ENCODE results near the gene SPSB3.
A peak's percentile ranks its signal among the peaks of the same experiment; 100 is the strongest.

Gene SPSB3

DNA sequence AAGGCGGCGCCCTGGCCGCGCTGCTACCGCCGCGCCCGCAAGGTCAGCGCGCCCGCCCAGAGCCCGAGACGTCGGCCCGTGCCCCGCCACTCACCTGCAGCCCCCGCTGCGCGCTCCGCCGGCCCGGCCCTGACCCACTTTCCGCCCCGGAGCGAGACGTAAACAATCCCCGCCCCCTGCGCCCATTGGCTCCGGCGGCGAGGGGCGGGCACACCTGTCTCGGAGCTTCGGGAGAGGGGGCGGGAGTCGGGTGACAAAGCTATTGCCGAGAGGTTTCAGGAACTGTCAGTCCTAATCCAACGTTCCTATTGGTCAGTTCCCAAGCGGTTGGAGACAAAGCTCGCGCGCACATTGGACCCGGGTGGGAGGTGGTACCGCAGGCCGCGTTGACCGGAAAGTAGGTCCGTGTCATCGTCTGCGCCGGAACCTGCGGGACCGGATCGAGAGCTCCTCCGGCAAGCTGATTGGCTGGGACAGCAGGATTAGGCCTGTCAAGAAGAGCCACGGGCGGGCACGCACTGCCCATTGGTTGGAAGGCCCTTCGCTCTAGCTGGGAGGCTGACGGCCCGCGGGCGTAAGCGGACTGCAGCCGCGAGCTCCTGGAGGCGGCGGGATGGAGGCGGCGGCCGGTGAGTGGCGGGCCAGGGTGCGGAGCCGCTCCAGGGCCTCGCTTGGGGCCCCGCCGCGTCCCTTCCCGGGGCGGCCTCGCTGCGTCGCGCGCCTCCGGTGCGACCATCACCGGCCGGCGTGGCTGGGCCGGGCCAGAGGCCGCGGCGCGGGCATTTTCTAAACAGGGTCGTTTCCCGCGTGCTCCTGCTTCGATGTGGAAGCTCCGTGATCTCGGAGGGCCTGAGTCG, at the start of gene SPSB3, which contains the start of gene NUBP2:
SPSB3 (minus strand) TSS at position 164 of the 857 bp plus-strand sequence. CDS start 1,088 bp downstream, outside the sequence.
NUBP2 (plus strand) TSS at position 553 of the 857 bp plus-strand sequence; CDS start at position 614, 61 bp downstream.
- peak; percentile 100 for DNase-seq

DNA sequence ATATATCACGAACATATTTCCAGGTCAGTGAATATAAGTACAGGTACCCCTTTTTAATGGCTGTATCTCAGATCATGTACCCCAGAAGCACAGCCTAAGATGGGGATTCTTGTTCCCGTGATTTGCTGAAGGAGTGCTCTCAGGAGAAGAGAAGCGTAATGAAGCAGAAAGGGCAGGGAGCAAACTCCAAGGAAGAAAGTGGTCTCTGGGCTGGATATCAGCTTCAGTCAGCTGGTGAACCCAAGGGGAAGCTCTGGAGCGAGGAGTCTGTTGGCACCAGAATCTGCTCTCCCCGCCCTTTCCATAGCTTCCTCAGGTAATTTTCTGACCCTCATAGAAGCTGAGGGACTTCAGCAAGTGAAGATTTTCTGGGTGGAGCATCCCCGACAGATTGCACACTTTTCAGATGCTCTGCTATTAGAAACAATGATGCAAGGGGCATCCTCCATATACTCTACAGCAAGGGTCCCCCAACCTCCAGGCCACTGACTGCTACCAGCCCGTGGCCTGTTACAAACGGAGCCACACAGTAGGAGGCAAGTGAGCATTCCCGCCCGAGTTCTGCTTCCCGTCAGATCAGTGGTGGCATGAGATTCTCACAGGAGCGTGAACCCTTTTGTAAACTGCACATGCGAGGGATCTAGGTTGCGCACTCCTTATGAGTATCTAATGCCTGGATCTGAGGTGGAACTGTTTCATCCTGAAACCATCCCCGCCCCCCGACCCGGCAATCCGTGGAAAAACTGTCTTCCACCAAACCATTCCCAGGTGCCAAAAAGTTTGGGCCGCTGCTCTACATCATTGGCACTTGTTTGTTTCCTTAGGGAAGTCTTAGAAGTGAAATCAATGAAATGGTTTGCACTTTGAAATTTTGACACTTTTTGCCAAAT, 49.1 kb upstream of the SPSB3 start:
- no peak for DNase-seq

DNA sequence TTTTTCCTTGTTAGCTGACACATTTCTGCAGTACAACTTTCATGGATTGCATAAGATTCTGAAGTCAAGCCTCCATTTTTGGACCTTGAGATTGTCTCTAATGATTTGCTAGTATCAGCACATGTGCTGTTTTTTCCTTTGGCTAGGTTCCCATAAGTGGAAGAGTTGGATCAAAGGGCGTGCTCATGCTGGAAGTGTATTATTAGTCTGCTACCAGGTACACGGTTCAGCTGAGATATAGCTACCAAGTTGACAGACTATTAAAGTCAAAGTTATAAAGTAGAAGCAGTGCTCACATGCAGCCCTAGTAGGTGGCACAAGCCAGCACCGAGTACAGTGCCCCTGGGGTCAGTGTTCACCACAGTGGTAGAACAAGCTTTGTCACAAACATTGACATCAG, 47.8 kb upstream of the SPSB3 start:
- no peak for DNase-seq

DNA sequence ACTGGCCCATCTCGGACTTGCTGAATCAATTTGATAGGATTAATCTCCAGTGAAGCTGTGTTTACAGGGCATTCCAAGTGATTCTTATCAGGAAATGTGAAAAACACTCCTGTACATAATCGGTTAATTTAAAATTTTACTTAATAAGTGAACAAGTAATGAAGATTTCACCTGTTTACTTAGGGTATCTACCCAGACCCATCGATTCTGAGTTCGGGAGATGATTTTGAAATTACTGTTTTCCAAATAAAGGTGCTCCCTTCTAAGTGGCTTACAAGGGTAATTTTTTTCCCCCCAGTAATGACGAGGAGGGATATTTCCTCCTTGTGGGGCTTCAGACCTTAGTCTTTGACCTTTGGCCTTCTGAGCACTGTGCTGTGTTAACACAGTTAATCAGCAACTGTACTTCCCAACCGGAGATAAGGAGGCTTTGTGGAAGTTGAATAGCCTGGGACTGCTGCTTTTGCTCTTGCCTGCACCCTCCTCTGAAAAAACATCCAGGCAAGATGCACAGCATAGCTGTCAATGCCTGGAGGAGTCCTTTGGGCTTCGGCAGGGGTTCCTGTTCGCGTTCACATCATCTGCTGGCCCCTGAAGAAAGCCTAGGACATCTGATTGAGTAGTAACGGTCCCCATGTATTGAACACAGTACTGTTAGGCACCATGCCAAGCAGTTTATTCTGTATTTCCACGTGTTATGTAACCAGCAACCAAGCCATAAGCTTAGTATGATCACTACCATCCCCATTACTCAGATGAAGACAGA, 46.5 kb upstream of the SPSB3 start:
- no peak for DNase-seq

DNA sequence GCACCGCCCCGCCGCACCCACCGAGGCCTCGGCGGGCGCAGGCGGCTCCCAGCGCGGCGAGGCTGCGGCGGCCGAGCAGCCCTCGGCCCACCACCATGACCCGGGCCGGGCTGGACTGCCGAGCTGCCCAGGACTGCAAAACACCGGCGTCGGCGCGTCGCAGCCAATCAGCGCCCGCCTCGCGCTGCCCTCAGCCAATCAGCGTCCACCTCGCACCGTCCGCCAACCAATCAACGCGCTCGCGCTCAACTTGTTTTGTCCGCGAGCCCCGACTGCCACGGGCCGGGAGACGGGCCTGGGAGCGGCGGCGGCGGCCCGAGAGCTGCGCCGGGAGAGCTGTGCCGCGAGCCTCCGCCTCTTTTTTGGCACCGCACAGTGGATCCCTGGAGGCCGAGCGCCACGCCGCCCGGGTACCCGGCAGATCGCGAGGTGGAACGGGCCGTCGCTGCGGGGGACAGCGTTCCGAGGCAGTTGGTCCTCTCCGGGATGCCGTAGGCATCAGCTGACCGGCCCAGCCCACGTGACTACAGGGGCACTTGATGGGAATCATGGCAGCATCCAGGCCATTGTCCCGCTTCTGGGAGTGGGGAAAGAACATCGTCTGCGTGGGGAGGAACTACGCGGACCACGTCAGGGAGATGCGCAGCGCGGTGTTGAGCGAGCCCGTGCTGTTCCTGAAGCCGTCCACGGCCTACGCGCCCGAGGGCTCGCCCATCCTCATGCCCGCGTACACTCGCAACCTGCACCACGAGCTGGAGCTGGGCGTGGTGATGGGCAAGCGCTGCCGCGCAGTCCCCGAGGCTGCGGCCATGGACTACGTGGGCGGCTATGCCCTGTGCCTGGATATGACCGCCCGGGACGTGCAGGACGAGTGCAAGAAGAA, 44.6 kb upstream of the SPSB3 start, which contains the start of the genes FAHD1 and HAGH:
FAHD1 (plus strand) TSS at position 516 of the 883 bp plus-strand sequence; CDS start at position 549, 33 bp downstream.
HAGH (minus strand) TSS at position 135 of the 883 bp plus-strand sequence; CDS start at position 97, 38 bp downstream.
- DNase-seq = peak; percentile 92

DNA sequence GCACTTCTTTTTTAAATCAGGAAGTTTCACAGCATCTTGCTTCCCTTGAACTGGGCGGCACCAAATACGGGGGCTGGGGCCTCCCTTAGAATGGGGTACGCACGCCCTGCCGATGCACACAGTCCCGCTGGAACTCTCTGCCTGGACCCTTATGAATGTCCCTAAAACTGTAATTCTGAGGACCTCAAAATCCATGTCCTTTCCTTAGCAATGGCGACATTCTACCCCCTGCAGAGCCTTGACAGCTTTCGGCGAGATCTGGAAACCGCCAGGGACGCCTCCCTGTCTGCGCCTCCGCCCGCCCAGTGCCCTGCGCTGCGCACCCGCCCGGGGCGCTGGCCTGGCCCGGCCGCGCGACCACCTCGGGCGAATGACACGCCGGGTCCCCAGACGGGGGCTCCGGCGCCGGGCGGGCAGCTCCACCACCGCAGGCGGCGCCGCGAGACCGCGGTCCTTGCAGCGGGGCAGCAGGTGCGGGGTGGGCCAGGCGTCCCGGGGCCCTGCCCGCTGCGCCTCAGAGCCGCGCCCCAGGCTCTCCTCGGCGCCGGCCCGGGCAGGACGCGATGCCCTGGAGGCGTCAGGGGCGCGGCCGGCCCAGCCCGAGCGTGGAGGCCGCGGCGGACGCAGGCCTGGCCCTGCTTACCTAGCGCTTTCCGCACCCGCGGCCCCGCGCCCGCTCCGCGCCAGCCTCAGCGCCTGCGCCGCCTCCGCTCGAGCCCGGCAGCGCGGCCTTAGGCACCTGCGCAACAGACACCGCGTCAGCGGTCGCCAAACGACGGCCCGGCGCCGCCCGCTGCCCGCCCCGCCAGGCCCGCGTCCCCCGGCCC, 43.7 kb upstream of the SPSB3 start:
- peak; percentile 58 for DNase-seq

DNA sequence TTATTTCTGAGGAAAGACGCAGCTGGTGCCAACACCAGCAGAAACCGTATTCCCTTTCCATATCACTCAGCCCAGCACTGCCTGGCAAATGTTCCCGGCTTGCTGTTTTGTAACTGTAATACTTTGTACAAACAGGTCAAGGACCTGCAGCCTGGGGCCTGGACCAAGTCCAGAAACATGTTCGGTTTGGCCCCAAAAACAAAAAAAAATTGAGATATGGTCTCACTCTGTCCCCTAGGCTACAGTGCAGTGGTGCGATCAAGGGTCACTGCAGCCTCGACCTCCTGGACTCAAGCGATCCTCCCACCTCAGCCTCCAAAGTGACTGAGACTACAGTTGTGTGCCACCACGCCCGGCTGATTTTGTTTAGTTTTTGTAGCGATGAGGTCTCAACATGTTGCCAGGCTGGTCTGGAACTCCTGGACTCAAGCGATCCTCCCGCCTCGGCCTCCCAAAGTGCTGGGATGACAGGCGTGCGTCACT, 43.1 kb upstream of the SPSB3 start:
- no peak for DNase-seq

DNA sequence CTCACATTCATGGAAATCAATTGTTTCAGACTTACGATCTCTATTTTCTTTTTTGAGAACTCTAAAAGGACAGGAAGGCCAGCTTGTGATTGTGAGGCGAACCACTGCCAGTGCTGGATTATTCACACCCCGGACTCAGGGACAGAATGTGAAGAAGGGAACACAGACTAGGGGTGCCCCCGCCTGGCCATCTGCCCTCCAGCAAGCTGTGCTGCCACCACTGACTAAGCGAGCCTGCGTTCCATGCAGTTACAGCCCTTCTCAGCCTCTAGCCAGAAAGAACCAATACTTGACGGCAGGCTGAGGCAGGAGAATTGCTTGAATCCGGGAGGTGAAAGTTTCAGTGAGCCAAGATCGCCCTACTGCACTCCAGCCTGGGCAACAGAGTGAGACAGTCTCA, 41.5 kb upstream of the SPSB3 start:
- peak; percentile 14 for DNase-seq

DNA sequence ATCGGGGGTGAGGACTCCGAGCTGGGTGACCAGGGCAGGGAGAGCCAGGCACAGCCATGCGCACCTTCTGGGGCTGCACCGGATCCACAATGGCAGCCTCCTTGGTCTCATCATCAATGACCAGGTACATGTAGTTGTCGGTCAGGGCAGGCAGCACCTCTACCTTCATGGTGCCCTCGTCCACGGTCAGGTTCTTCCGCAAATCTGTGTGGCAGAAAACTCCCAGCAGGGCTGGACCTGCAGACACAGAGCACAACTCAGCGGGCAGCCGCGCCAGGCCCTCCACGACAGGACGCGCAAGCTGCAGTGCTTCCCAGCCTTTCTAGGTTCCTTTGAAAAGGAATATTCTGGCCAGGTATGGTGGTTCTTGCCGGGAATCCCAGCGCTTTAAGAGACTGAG, 40.4 kb upstream of the SPSB3 start:
- no peak for DNase-seq

DNA sequence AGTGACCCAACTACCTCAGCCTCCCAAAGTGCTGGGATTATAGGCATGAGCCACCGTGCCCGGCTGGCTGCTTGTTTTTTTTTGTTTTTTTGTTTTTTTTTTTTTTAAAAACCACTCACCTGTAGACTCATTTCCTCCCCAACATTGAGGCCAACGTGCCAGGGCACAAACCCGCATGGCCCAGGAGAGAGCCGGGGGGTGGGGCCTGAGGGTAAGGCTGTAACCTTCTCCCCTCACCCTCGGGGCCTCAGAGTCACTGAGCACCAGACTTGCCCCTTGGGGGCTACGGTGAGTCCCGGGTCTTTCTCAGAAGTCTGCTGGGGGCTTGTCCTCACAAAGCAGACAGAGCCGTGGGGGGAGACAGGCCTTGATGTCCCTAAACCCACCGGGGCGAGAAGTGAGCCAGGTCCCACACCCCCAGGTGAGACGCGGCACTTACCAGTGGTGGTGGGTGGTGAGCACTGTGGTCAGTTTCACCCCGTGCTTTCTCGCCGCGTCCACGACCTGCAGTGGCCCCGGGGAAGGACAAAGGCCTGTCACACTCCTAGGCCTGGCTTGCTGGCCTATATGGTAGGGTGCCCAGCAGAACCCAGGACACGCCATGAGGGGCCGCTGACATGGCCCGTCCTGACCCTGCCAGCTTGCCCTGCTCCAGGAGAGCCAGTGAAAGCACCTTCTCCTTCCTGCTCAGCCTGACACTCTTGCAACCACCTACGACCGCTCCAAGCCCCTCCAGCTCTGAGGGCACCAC, 39.7 kb upstream of the SPSB3 start:
- DNase-seq = no peak

DNA sequence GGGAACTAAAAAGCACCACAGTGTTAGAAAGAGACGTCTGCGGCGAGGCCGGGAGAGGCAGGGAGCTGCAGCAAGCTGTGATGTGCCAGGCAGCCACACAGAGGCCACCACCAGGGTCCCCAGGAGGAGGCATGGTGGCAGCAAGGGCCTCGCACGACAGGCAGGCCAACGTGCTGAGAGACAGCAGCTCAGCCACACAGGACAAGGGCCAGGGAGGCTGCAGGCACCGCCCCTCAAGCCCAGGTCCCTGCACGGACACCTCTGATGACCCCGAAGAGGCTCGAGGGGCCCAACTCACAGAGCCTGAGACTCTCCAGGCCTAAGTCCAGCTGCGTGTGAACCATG, 38.5 kb upstream of the SPSB3 start:
- DNase-seq = no peak

DNA sequence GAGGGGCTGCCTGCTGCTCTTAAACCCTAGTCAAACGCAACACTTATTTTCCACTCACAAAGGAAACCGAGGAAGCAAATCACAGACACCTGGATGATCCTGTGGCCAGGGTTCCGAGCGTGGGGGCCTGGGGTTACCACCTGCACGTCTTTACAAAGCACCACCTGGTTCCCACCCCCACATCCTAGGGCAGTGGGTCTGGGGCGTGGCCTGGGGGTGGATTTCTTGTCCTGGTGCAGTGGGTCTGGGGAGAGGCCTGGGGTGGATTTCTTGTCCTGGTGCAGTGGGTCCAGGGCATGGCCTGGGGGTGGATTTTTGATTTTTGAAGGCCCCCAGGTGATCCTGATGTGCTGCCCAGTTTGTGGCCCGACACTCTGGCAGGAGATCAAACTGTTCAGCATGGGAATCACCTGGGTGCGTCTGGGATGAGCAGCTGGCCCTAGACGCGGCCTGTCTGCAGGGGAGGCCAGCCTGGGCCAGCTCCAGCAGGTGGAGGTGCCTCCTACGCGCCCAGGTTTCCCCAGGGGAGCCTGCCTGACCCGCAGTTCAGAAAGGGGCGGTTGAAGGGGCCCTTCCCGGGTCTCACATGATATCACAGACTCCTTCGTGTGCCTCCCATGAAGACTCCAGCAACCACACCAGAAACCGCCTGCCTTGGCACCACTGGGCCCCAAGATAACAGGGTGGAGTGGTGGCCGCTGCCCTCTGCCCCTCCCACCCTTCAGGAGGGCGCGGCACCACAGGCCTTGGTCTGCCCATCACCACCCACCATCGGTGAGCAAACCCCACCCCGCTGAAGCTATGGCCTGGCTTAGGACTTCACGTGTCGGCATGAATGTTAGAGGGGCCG, 38.0 kb upstream of the SPSB3 start:
- DNase-seq = no peak

DNA sequence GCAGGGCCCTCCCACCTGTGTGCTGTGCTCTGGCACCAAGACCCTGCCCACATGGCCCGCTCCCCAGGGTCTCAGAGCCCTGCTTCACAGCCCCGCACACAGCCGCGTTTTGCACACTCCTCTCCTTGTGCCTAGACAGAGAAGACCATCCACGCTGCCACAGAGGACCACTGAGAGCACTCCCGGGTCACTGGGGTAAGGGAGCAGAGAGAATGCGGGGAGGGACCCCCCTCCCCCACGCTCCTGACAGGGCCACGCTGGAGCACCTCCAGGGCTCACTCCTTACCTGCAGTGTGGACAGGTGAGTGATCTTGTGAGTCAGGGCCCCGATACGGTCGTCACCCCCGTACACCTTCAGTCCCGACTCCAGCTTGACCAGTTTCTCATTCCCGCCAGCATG, 37.2 kb upstream of the SPSB3 start:
- no peak for DNase-seq

DNA sequence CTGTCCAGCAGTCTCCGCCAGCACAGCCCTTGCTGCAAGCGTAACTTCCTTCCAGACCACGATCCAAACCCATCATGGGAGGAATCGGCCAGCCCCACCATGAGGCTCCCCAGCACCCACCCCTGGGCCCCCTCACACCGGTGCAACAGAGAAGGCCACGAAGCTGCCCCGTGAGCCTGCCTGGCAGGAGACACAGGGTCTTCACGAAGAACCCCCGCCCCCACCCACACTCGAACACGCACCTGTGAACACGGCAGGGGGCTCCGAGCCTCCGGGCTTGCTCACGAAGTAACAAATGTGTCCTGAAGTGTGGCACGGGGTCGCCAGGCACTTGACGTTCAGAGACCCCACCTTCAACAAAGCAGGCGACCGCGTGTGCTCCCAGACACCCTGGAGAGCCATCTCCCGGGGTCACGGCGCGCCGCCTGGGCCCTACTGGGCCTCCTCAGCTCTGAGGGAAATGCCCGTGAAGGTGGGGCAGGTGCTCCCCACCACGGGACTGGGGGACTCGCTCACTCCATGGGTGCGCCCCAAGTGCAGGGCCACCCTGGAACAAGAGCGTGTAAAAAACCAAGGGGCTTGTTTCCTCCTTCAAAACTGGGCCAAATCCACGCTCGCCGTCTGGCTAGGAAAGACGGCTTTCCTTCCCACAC, 36.6 kb upstream of the SPSB3 start:
- DNase-seq = no peak

DNA sequence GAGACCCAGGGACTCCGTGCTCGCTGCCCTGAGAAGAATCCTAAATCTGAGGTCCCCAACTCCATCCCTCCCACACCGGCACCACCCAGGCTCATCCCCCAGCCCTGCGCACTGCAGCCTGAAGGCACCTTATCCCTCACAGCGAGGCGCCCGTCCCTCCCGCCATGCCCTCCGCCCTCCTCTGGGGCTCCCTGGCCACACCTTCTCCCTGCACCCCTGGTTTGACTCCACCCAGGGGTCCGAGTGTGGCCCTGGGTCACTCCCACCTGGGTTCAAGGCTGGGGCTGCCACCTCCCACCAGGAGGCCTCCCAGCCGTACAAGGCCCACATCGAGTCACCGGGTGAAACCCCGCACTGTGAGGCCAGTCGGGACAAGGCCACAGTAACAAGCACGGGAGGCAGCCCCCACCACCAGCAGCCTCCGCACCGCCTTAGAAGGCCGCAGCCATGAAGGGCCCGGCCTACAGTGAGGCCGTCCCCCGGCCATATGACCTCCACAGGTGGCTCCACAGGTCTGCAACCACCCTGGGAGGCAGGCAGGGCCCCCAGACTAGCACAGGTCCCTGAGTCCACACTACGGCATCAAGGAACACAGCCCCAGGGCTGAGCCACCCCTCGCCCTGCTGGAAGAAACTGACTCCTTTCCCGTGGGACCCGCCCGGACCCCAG, 36.0 kb upstream of the SPSB3 start:
- DNase-seq = no peak

DNA sequence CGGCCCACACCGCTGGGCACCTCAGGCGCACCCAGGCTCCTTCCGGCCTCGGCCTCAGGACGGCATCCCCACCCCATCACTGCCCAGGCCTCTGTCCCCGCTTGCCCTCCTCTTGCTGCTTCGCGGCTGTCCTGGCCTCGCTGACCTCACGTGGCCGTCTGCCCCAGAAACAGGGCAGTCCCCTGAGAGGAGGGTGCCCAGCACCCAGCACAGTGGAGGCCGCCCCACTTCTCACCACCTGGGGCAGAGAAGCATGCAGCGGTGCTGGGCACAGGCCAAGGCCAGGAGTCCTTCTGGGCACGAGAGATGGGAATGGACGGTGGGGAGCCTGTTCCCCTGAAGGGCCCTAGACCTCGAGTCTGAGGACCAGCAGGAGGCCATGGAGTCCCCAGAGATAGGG, 35.3 kb upstream of the SPSB3 start:
- DNase-seq = no peak

DNA sequence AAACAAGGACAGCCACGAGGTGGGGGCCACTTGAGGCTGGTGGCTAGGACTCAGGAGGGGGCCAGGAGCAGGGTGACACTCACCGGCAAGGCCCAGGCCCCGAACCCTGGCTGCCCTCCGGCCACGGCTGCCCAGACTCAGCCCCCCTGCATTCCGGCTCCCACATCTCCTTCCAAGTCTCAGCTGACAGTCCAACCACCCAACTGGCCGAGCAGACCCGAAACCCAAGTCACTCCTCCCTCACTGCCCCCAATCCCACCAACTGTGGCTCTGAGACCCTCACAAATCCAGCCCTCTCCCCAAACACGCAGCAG, 34.9 kb upstream of the SPSB3 start:
- DNase-seq = no peak

Data from activated CD4-positive, alpha-beta T cell treated with anti-CD3 and anti-CD28 coated beads, Interleukin-2, amount 50 U/mL, for 16 hours (primary cell).